Tibial nerve (tissue), 4 donors: ENCODE data around the gene SPOCK1.

Experiments
- CTCF ChIP-seq, 5 experiments: fragments of 200-600 bp in 3 of 5; fragments of 450-650 bp in 2 of 5; sonication (generic) in 3 of 5; IDR thresholded peaks; one replicate each; pipeline ENCODE4 v1.5.1; 2016 to 2019; ENCODE audit warnings: antibody characterized with exemption in 5 of 5, mild to moderate bottlenecking in 3 of 5, moderate library complexity in 2 of 5
- EP300 ChIP-seq, 2 donors: sonication (generic); formaldehyde crosslinking; IDR thresholded peaks; one replicate each; pipeline ENCODE4 v1.6.1; 2017; ENCODE audit warnings: antibody characterized with exemption in 2 of 2, mild to moderate bottlenecking in 1 of 2
- POLR2A ChIP-seq, 2 donors: fragments of 450-650 bp; IDR thresholded peaks; one replicate each; pipeline ENCODE4 v1.6.1; 2017; ENCODE audit warnings: antibody characterized with exemption in 2 of 2, mild to moderate bottlenecking in 2 of 2, moderate library complexity in 2 of 2

GRCh38 chr5:137414112-137414755 is 84.9 kb downstream of the SPOCK1 start:
- TF ChIP-seq CTCF (IDR thresholded peaks at IDR 0.05) (no peak), EP300 (IDR thresholded peaks at IDR 0.05) (no peak), POLR2A (IDR thresholded peaks at IDR 0.05) (no peak)
